Measurements from ENCODE around the gene AZU1.
"Not testable (repeated sequence)": the region's sequence is repeated elsewhere in the genome, so short reads cannot be mapped to it uniquely, and the experiment has no call there.

AZU1 gene

GRCh38 chr19:872266-872951 is 44.8 kb downstream of the AZU1 start:
- no peak for DNase-seq (ENCODE audit: extremely low read depth, low read depth)
- H3K4me3 ChIP-seq (replicated peaks; ENCODE audit: low read depth, low read length): no peak overlapping the region
- no peak for TF ChIP-seq CTCF (IDR thresholded peaks at IDR 0.05; ENCODE audit: low read depth, low read length, missing control alignments)

GRCh38 chr19:873084-873483 is 45.4 kb downstream of the AZU1 start:
- H3K4me3 ChIP-seq (replicated peaks; ENCODE audit: low read depth, low read length): no peak overlapping the region
- TF ChIP-seq CTCF (IDR thresholded peaks at IDR 0.05; ENCODE audit: low read depth, low read length, missing control alignments): no peak
- DNase-seq (ENCODE audit: extremely low read depth, low read depth): no peak

GRCh38 chr19:873561-874041 is 46.0 kb downstream of the AZU1 start:
- DNase-seq (ENCODE audit: extremely low read depth, low read depth): no peak
- no peak overlapping the region for H3K4me3 ChIP-seq (replicated peaks; ENCODE audit: low read depth, low read length)

GRCh38 chr19:875265-875879 is 47.7 kb downstream of the AZU1 start:
- no peak for DNase-seq (ENCODE audit: extremely low read depth, low read depth)
- no peak for TF ChIP-seq CTCF (IDR thresholded peaks at IDR 0.05; ENCODE audit: low read depth, low read length, missing control alignments)
- H3K4me3 ChIP-seq (replicated peaks; ENCODE audit: low read depth, low read length): no peak overlapping the region

More at GRCh38 chr19:873561-874041, 46.0 kb downstream of the AZU1 start:
- TF ChIP-seq CTCF (IDR thresholded peaks at IDR 0.05; ENCODE audit: low read depth, low read length, missing control alignments): no peak

- TF ChIP-seq CTCF (IDR thresholded peaks at IDR 0.05; ENCODE audit: low read depth, low read length, missing control alignments): no peak
- DNase-seq (ENCODE audit: extremely low read depth, low read depth): no peak
- H3K4me3 ChIP-seq (replicated peaks; ENCODE audit: low read depth, low read length): no peak overlapping the region
Observed at GRCh38 chr19:876089-876488, 48.5 kb downstream of the AZU1 start.

- H3K4me3 ChIP-seq (replicated peaks; ENCODE audit: low read depth, low read length): no peak overlapping the region
- no peak for TF ChIP-seq CTCF (IDR thresholded peaks at IDR 0.05; ENCODE audit: low read depth, low read length, missing control alignments)
- DNase-seq (ENCODE audit: extremely low read depth, low read depth): no peak
Observed at GRCh38 chr19:876780-877314, 49.2 kb downstream of the AZU1 start.

- H3K4me3 ChIP-seq (replicated peaks; ENCODE audit: low read depth, low read length); DNase-seq (ENCODE audit: extremely low read depth, low read depth): not testable (repeated sequence)
Observed at GRCh38 chr19:877992-878660, 50.5 kb downstream of the AZU1 start.

GRCh38 chr19:878751-879561 is 51.3 kb downstream of the AZU1 start:
- H3K4me3 ChIP-seq (replicated peaks; ENCODE audit: low read depth, low read length); DNase-seq (ENCODE audit: extremely low read depth, low read depth): not testable (repeated sequence)
